Measurements from ENCODE around the gene EIF4G3.
"Not testable (repeated sequence)": the region's sequence is repeated elsewhere in the genome, so short reads cannot be mapped to it uniquely, and the experiment has no call there.

EIF4G3 gene

GRCh38 chr1:21152423-21153100, 24.1 kb downstream of the EIF4G3 start:
- no peak for DNase-seq

GRCh38 chr1:21149855-21150432, 26.8 kb downstream of the EIF4G3 start:
- no peak for DNase-seq

- DNase-seq, result no peak
These were observed 27.3 kb downstream of the EIF4G3 start for GRCh38 chr1:21149430-21149854.

GRCh38 chr1:21143752-21144151, 32.9 kb downstream of the EIF4G3 start:
- no peak for DNase-seq

GRCh38 chr1:21143138-21143537, 33.6 kb downstream of the EIF4G3 start:
- no peak for DNase-seq

GRCh38 chr1:21141030-21141429, 35.7 kb downstream of the EIF4G3 start:
- DNase-seq, result no peak

- no peak for DNase-seq
These were observed 37.1 kb downstream of the EIF4G3 start for GRCh38 chr1:21139601-21140000.

- not testable (repeated sequence) for DNase-seq
These were observed 40.4 kb downstream of the EIF4G3 start for GRCh38 chr1:21136344-21136743.

- no peak for DNase-seq
These were observed 45.5 kb downstream of the EIF4G3 start for GRCh38 chr1:21131200-21131599.

- DNase-seq, result no peak
These were observed 47.3 kb downstream of the EIF4G3 start for GRCh38 chr1:21129407-21129806.

GRCh38 chr1:21126324-21126723, 50.4 kb downstream of the EIF4G3 start:
- DNase-seq, result no peak

GRCh38 chr1:21124846-21125245, 51.9 kb downstream of the EIF4G3 start:
- no peak for DNase-seq

GRCh38 chr1:21123287-21123948, 53.3 kb downstream of the EIF4G3 start:
- DNase-seq, result no peak

- no peak for DNase-seq
These were observed 54.8 kb downstream of the EIF4G3 start for GRCh38 chr1:21121764-21122471.

GRCh38 chr1:21118167-21118566, 58.5 kb downstream of the EIF4G3 start:
- DNase-seq, result no peak

GRCh38 chr1:21117597-21118001, 59.1 kb downstream of the EIF4G3 start:
- no peak for DNase-seq

GRCh38 chr1:21117159-21117558, 59.5 kb downstream of the EIF4G3 start:
- no peak for DNase-seq

- DNase-seq, result no peak
These were observed 61.5 kb downstream of the EIF4G3 start for GRCh38 chr1:21115098-21115760.

GRCh38 chr1:21114431-21114830, 62.3 kb downstream of the EIF4G3 start:
- DNase-seq, result no peak

GRCh38 chr1:21110163-21110562, 66.5 kb downstream of the EIF4G3 start:
- no peak for DNase-seq

GRCh38 chr1:21106709-21107108, 70.0 kb downstream of the EIF4G3 start:
- DNase-seq, result no peak

- no peak for DNase-seq
These were observed 70.5 kb downstream of the EIF4G3 start for GRCh38 chr1:21106238-21106637.

GRCh38 chr1:21105807-21106206, 70.9 kb downstream of the EIF4G3 start:
- DNase-seq, result no peak
